Gastrocnemius medialis (tissue), 4 donors: ENCODE results near the gene GAS2L1.

Source experiments
- CTCF ChIP-seq, 5 experiments: fragments of 450-650 bp in 3 of 5; fragments of 200-600 bp in 2 of 5; sonication (generic) in 2 of 5; IDR thresholded peaks in 4 of 5; conservative IDR thresholded peaks in 1 of 5; 1 replicate in 4 of 5; 2 replicates in 1 of 5; pipeline ENCODE4 v1.5.1; 2016 to 2019; ENCODE audit warnings: antibody characterized with exemption in 5 of 5, mild to moderate bottlenecking in 3 of 5, moderate library complexity in 3 of 5
- POLR2A ChIP-seq, 2 donors: fragments of 450-650 bp; IDR thresholded peaks; one replicate each; pipeline ENCODE4 v1.6.1; 2017; ENCODE audit warnings: antibody characterized with exemption in 2 of 2, mild to moderate bottlenecking in 2 of 2, moderate library complexity in 2 of 2

- TF ChIP-seq CTCF (IDR thresholded peaks at IDR 0.05 in 4 of 5, conservative IDR thresholded peaks at IDR 0.05 in 1 of 5) (no peak), POLR2A (IDR thresholded peaks at IDR 0.05) (no peak)
Observed at GRCh38 chr22:29336751-29337490, 30.5 kb downstream of the GAS2L1 start.
